Heart right ventricle (tissue), 16 donors: Measurements from ENCODE around the gene TIGAR. TPM values are rescaled to one million over a fixed set of nuclear protein-coding genes. Genes with fewer than 3 reads are reported as not detected.

Source experiments
- ATAC-seq, 8 donors: fragments of 200-7000 bp; cut with Tn5 transposase; one replicate each; pipeline ENCODE4 v1.9.1; 2020; ENCODE audit warnings: mild to moderate bottlenecking in 8 of 8, moderate library complexity in 8 of 8, moderate number of reproducible peaks in 1 of 8
- DNase-seq, 2 donors: peaks; one replicate each; pipeline ENCODE4 v3.0.0-alpha.2; 2020
- H3K27ac ChIP-seq, 10 donors: fragments of 200-600 bp; sonication (generic) in 2 of 10; one replicate each; pipeline versions ENCODE4 v1.5.0 to v1.8.0; 2020 to 2022; ENCODE audit warnings: mild to moderate bottlenecking in 3 of 10
- H3K27me3 ChIP-seq, 7 donors: fragments of 200-600 bp; one replicate each; pipeline ENCODE4 v1.8.0; 2021 to 2022; ENCODE audit warnings: mild to moderate bottlenecking in 2 of 7
- H3K36me3 ChIP-seq, 9 donors: fragments of 200-600 bp; sonication (generic) in 1 of 9; one replicate each; pipeline versions ENCODE4 v1.5.0 to v1.8.0; 2020 to 2022; ENCODE audit warnings: mild to moderate bottlenecking in 2 of 9
- H3K4me1 ChIP-seq, 9 donors: fragments of 200-600 bp; sonication (generic) in 1 of 9; one replicate each; pipeline versions ENCODE4 v1.5.0 to v1.8.0; 2020 to 2022; ENCODE audit warnings: mild to moderate bottlenecking in 4 of 9
- H3K4me3 ChIP-seq, 10 donors: fragments of 200-600 bp; sonication (generic) in 2 of 10; one replicate each; pipeline versions ENCODE4 v1.5.0 to v1.8.0; 2020 to 2022; ENCODE audit warnings: mild to moderate bottlenecking in 7 of 10, moderate library complexity in 2 of 10
- H3K9me3 ChIP-seq, 11 donors: fragments of 200-600 bp in 10 of 11; sonication (generic) in 2 of 11; one replicate each; pipeline versions ENCODE4 v1.5.0 to v1.8.0; 2013 to 2022; ENCODE audit warnings: mild to moderate bottlenecking in 2 of 11, control low read depth in 1 of 11, moderate library complexity in 1 of 11
- CTCF ChIP-seq, 9 donors: fragments of 200-600 bp; sonication (generic) in 2 of 9; IDR thresholded peaks; one replicate each; pipeline versions ENCODE4 v1.5.0 to v1.8.0; 2021 to 2022; ENCODE audit warnings: antibody characterized with exemption in 9 of 9, mild to moderate bottlenecking in 5 of 9, moderate library complexity in 1 of 9
- WGBS, 2 donors: extraction: QIAGEN DNeasy Blood & Tissue Kit; methylation state at CpG; one replicate each; pipeline ENCODE4 v1.1.7; 2013; ENCODE audit warnings: inconsistent platforms in 1 of 2; 5-methylcytosine and 5-hydroxymethylcytosine counted together
- intact Hi-C, 10 donors: fragments of 100-400 bp; cut with DNase I; formaldehyde crosslinking; loops; one replicate each; pipeline versions ENCODE4 v1.11.1 to v1.14.2; 2022
- polyA plus RNA-seq, 2 donors: library from polyadenylated mRNA; stranded (reverse); fragments of 200-250 nt; gene quantifications; one replicate each; pipeline ENCODE4 v1.2.3, GENCODE V29; 2013
- total RNA-seq, 10 donors: library from RNA; stranded (reverse); fragmentation: NEBNext Ultra II Directional in 3 of 10; extraction: Animal tissue kit (Norgen Biotek cat#: 25700) in 3 of 10; gene quantifications; one replicate each; pipeline versions ENCODE4 v1.2.1 to v1.2.4, GENCODE V29; 2021 to 2023
- donor health status: Arrhythmogenic right ventricular cardiomyopathy.
- donor health status: ischemic (EF 13 %, LVEDD 7.1; RV severe dilation, severe dysfunction).
- donor health status: healthy with polysubstance abuse.
- donor health status: DM: no; HTN: yes; CAD: no.
- donor health status: DM: no; HTN: no; CAD: no.
- donor health status: ischemic (EF 25% LVEDD 6.9; RV normal size, moderate dysfunction).
- donor health status: ischemic (EF 25% LVEDD 5.7; RV mildly dilated, moderate dysfunction).
- donor health status: healthy.
- donor health status: DM: yes; HTN: yes; CAD: no.
- donor health status: Ischemic cardiomyopathy.
- donor health status: ischemic (EF 35%, LVEDD 5.7; RV mildly dilated, moderate dysfunction).
- donor health status: nonischemic (EF 11% LVEDD 7.7; RV severe dilation, severe dysfunction).
- donor health status: DM: yes; HTN: yes; CAD: no.
- donor health status: PGD.
- donor health status: ischemic (EF 29% LVEDD 5.4; RV normal size, mild dysfunction).
- donor health status: nonischemic (EF 23%, LVEDD 6.1; RV moderate dilation, normal function).

TIGAR gene
- total and polyA plus RNA-seq, 12 donors = 3.7 to 15.5 (median 13.1) TPM

- no peak for TF ChIP-seq CTCF (IDR thresholded peaks at IDR 0.05)
- no peak overlapping the region for H3K27ac ChIP-seq
- DNase-seq (no peak), ATAC-seq (no peak)
- H3K36me3 ChIP-seq = peaks cover 0 to 99% (median 56%) of the 10 kb centered on the region in 9 donors
- no peak overlapping the region for H3K4me3 ChIP-seq
- intact Hi-C loops = loop anchor here in 1 of 10 donors (10.0 kb wide), 1 partner anchor 171 kb away; no protein-coding TSS in a partner anchor
- peaks cover 16 to 95% (median 77%) of the 10 kb centered on the region in 9 donors for H3K4me1 ChIP-seq
- H3K9me3 ChIP-seq = no peaks in the 10 kb centered on the region
- WGBS, 2 donors = 63 to 71% methylated on average over 12 of the region's 12 CpGs
- H3K27me3 ChIP-seq = no peaks in the 10 kb centered on the region
Observed at GRCh38 chr12:4286228-4286627, 34.8 kb upstream of the TIGAR start.

GRCh38 chr12:4286771-4287317, 34.2 kb upstream of the TIGAR start:
- intact Hi-C loops = loop anchor here in 1 of 10 donors (10.0 kb wide), 1 partner anchor 172 kb away; no protein-coding TSS in a partner anchor
- H3K4me1 ChIP-seq = peaks cover 16 to 95% (median 75%) of the 10 kb centered on the region in 9 donors
- H3K9me3 ChIP-seq = no peaks in the 10 kb centered on the region
- TF ChIP-seq CTCF (IDR thresholded peaks at IDR 0.05) = no peak
- WGBS, 2 donors = 54 to 59% methylated on average over 14 of the region's 14 CpGs
- H3K36me3 ChIP-seq = peaks cover 0 to 99% (median 51%) of the 10 kb centered on the region in 9 donors
- no peak overlapping the region for H3K4me3 ChIP-seq
- peak in 5 of 8 donors; percentile 8 to 29 (median 12) for ATAC-seq
- H3K27me3 ChIP-seq = no peaks in the 10 kb centered on the region
- DNase-seq = no peak
- H3K27ac ChIP-seq = peak overlapping the region in 4 of 10 donors; percentile 18 to 51 (median 37)

GRCh38 chr12:4287325-4288211, 33.4 kb upstream of the TIGAR start:
- H3K4me3 ChIP-seq = no peak overlapping the region
- no peak for TF ChIP-seq CTCF (IDR thresholded peaks at IDR 0.05)
- ATAC-seq (no peak), DNase-seq (no peak)
- intact Hi-C loops = loop anchor here in 1 of 10 donors (10.0 kb wide), 1 partner anchor 173 kb away; no protein-coding TSS in a partner anchor
- H3K27me3 ChIP-seq = no peaks in the 10 kb centered on the region
- H3K27ac ChIP-seq = peak overlapping the region in 4 of 10 donors; percentile 18 to 75 (median 42)
- H3K36me3 ChIP-seq = peaks cover 0 to 98% (median 46%) of the 10 kb centered on the region in 9 donors
- peaks cover 19 to 95% (median 78%) of the 10 kb centered on the region in 9 donors for H3K4me1 ChIP-seq
- H3K9me3 ChIP-seq = no peaks in the 10 kb centered on the region
- WGBS, 2 donors = 50 to 51% methylated on average over 18 of the region's 18 CpGs
